ENCODE results near the gene SOX13.

Gene SOX13

DNA sequence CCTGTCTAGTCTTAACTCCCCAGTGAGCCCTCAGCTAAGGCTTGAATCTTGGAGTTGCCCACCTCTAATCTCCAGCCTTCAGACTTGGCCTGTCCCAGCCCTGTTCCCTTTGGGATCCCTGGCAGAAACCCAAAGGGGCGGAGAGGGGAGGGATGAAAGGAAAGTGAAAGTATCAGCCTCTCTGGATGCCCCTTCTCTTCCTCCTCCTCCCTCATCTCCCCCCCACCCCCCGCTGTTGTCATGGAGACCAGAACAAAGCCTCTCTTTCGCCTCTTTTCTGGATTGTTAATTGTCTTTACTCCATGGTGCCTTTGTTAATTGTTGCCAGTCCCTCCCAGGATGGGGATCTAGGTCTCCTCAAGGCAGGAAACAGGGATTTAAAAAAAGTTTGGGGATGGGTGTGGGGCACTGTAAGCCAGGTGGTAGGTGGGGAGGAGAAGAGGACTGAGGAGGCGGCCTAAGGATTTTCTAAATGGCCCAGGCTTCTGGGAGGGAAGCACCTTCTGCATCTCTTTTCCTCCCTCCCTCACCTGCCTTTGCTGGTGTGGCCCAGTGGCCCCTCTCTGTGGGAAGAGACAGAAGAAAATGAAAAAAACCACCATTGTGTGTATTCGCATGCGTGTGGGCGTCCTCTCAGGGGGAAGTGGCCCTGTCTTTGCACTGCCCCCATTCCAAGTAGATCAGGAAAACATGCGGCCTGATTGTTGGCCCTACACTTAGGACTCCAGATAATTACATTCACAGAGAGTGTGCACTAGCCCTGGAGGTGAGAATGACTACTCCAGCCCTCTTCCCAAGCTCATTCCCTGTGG, 7.5 kb upstream of the SOX13 start:
- peak; percentile 88 for DNase-seq

DNA sequence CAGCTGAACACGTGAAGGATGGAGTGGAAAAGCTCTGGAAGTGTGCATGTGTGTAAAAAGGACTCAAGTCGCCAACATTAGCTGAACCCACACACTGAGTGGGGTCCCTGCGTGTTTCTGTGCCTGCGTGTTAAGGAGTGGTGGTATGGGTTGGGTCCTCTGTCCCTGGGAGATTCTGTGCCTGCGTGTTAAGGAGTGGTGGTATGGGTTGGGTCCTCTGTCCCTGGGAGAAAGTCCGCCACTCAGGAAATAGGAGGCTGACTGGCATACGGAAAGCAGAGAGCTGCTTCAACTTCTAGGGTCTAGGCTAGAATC, 7.0 kb upstream of the SOX13 start:
- DNase-seq: no peak

DNA sequence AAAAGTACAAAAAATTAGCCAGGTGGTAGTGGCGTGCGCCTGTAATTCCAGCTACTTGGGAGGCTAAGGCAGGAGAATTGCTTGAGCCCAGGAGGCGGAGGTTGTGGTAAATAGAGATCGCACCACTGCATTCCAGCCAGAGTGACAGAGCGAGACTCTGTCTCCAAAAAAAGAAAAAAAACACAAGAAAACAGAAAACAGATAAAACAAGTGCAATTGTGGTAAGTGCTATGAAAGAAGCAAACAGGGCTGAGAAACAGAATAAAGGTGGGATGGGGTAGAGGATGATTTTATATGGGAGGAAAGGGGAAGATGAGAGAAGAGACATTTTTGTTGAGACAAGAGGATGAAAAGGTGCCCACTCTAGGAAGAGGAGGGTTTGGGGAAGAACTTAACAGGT, 5.0 kb upstream of the SOX13 start:
- DNase-seq: no peak

DNA sequence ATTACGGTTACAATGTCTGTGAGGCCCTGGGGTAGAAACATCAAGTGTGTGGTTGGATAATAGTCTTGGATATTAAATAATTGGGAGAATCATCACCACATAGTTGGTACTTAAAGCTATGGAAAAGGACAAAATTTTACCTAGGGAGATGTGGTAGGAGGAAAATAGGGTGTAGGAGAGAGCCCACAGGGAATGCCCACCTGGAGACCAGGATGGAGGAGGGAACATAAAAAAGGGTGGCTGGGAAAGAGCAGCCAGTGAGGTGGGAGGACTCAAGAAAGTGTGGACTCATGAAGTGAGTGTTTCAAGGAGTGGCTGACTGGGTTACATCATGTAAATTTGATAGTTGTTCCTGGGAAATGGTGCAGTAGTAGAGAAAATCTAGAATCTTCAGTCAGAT, 3.0 kb upstream of the SOX13 start:
- no peak for DNase-seq

DNA sequence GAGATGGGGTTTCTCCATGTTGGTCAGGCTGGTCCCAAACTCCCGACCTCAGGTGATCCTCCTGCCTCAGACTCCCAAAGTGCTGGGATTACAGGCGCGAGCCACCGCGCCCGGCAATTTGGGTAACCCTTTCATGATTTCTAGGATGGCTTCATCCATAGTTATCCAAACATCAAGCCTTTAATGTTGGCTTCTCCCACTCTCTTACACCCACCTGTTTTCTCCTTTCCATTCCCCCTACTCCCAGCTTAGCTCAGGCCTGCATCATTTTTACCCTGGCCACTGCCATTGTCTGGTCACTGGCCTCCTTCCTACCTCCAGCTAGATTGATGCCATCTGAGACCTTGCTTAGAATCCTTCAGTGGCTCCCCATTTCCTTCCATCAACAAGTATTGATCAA, 2.0 kb upstream of the SOX13 start:
- no peak for DNase-seq

DNA sequence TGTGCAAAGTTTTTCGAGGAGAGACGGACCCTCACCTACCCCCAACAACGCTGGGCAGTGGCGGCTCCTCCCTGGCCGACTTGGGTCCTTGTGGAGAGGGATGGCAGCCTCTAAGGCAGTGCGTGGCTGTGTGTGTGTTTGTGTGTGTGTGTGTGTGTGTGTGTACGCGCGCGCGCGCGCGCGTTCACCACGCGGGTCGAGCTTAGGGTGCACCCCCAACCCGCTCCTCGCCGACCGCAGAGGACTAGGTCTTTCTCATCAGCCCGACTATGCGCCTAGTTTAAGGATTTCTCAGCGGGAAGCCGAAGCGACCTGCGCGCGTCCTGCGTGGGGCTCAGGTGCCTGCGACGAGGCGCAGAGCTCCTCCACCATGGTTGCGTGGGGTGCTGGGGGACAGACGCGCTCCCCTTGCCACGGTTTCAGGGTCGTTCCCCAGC, 940 bp downstream of the SOX13 start:
- DNase-seq: peak; percentile 64

DNA sequence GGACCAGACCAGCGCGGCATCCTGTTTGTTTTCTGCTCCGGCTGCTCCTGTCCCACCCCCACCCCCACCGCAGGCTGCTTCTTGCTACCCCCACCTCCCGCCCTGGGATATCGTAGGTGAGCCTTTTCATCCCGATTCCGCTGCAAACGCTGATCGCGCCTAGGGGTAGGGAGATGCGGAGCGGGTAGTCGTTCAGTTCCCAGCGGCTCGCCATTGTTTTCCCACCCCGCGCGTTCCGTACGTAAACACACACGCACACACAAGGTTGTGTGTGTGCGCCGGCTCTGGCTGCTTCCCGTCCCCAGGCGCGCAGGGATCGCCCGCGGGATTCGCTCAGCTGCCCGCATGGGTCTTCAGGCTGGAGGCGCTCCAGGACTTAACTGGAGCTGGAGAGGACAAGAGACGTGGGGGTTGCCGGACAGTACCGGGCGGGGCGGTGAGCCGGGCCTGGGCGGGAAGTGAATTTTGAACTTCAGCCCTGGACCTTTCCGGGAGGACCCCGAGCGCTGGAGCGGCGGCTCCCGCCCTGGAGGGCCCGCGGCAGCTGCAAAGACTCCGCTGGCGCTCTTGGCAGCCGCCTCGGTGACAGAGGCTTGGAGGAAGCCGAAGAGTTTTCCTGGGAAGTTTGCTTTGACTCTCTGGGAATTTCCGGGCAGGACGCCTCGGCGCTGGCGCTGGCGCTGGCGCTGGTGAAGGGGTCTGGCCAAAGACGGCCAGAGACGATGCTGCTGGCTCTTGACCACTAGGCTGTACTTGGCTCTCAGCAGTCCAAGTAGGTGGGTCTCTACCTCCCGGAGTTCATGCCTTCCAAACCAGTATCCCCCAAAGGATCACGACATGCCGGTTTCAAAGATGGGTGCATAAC, 1.6 kb downstream of the SOX13 start:
- DNase-seq: peak; percentile 86

DNA sequence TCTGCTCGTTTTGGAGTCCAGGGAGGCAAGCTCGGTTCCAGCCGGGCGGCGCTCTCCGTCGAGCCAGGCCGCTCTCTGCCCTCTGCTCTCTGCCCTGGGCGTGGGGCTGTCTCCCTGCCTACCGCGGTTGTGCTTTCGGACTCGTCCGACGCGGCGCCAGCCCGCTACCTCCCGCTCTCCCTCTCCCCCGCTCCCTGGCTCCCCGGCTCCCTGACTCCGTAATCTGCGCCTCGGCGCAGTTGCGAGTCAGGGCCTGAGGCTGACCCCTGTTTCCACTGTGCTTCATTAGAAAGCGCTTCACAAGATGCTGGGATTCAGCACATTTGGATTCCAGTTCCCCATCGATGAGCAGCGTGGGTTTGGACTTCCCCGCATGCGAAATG, 2.2 kb downstream of the SOX13 start:
- no peak for DNase-seq

DNA sequence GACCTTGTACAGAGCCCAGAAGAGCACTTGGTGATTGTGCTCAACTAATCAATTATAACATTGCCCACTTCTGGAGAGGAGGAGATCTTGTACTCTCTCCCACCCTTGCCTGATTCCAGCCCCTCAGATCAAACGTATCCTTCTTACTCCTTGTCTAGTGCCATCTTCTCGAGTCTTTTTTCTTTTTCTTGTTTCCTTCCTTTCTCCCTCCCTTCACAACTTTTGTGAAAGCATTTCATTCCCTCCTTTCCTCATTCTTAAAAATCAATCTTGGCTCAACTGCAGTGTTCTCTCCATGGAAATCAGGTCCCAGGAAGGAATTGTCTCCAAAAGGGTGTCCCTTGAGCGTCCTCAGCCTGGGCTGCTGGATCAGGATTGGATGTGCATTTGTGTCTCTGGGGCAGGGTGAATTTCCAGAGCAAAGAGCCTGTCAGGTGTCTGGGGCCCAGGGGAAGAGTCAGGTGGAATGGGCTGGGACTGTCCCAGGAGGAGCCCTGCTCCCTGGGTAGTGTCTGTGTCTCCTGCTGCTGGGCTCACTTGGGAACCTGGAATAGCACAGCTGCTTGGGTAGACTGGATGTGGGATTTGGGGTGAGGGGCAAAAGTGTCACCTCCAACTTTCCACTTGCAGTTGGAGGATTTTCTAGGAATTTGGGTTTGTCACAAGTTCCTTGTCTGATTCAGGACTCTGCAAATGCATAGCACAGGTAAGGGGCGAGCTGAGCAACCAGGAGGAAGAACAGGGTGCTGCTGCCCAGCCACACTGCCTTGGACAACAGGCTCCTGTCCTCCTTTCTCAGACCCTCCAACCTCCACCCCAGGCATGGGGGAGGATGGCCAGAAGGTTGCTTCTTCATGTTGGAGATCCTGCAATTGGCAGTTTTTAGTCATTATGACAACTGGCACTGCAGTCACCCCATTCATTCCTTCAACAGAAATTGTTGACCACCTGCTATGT, 3.3 kb downstream of the SOX13 start:
- DNase-seq: no peak

DNA sequence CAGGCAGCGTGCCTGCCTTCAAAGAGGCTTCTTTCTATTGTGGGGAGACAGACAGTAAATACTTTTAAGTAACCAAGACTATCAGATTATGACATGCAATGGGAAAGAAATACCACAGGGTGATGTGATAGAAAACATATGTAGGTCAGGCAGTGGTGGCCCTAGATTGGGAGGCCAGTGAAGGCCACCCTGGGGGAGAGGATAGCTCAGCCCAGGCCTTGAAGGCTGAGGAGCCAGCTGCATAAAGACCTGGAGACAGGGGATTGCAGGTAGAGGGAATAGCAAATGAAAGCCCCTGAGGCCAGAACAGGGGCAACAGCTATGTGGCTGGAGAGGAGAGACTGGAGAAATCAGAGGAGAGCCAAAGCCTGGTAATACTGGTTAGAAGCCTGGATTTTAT, 4.0 kb downstream of the SOX13 start:
- no peak for DNase-seq

DNA sequence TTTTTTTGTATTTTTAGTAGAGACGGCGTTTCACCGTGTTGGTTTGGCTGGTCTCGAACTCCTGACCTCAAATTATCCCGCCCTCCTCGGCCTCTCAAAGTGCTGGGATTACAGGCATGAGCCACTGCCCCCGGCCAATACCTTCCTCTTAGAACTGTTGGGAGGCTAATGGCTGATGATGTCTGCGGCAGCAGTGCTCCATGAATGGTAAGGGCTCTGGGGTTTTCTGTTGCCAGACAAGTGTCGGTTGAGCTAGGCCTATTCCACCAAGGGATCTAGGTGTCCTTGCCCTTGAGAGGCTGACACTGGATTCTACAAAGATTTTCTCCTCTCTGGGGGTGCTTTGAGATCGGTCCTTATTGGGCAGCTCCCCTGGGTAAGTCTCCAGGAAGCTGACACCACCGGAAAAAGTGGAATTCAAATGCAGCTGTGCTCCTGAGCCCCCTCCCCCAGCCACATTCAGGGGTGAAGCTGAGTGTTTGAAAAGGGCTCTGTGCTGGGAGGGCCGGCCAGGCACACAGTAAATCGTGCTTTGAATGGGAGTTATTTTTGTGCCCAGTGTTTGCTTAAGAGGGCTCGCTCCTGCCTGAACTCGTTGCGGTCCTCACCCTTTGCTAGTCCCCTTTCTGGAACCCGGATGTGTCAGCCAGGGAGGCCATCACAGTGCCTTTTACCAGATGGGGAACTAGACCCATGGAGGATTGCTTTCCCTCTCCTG, 5.2 kb downstream of the SOX13 start:
- DNase-seq: peak; percentile 46

DNA sequence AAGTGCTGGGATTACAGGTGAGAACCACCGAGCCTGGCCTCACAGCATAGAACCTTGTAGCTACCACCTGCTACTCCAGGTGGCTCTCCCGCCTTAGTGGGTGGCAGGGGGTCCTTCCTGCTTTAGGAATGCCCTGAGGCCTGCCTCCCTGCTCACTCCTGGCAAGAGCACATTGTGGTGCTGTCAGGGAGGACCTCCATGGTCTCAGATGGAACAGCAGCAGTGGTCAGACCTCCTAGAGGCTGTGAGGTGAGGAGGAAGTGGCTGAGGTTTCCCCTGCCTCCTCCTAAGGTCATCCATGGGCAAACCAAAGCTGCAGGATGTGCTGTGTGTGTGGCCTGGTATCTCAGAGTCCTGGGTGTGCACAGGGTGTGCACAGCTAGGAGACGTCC, 6.7 kb downstream of the SOX13 start:
- no peak for DNase-seq

DNA sequence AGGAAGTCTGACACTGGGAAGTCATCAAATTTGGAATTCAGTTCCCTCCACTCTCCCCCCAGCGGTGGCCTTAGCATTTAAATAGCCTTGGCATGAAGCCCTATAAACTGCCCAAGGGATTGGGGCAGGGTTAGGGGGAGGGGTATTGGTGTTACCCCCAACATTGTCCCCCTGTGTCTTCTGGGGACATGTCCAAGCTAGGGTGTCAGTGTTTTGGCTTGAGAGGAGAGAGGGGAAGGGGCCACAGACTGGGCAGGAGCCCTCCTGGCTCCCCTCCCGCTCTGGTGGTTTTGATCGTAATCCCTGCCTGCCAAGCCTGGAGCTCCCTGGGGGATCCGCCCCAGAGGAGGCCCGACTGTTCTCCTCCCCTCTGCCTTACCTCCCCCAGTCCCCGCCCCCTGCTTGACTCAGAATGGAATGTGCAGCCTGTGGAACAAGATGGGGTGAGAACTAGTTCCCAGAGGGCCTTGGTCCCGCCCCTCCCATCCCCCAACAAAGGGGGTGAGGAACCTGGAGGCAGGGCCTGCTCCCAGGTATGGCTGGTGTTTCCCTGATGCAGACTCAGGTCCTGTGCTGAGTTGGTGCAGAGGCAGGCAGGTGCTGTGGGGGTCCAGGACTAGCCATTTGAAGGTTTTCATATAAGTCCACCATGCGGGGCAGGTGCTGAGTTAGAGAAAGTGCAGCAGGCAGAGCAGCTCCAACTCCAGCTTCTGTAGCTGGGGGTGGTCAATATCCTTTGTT, 7.4 kb downstream of the SOX13 start:
- peak; percentile 82 for DNase-seq

DNA sequence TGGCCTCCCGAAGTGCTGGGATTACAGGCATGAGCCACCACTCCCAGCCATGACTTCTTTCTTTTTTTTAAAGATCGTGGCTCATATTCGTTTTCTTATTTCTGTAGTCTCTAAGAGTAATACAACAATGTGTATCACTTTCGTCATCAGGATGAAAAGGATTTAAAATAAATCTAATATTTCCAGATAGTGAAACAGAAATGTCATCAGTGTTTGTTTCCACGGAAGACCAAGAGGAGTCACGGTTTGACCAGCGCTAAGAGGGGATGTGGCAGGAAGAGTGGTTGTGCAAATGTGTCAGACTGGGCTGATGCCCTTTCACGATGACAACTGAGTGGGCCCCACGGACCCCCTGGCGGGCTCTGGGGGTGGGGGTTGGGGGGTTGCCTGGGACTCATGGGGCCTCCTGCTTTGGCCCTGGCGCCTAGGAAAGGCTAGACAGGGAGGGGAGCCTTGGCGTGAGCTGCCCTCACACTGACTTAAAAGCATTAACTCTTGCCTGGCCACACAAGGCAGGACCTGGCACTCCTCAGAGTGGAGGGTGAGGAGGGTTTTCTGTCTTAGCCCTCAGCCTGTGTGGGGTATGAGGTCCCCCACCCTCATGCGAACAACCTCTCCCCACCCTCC, 8.4 kb downstream of the SOX13 start:
- peak; percentile 44 for DNase-seq

DNA sequence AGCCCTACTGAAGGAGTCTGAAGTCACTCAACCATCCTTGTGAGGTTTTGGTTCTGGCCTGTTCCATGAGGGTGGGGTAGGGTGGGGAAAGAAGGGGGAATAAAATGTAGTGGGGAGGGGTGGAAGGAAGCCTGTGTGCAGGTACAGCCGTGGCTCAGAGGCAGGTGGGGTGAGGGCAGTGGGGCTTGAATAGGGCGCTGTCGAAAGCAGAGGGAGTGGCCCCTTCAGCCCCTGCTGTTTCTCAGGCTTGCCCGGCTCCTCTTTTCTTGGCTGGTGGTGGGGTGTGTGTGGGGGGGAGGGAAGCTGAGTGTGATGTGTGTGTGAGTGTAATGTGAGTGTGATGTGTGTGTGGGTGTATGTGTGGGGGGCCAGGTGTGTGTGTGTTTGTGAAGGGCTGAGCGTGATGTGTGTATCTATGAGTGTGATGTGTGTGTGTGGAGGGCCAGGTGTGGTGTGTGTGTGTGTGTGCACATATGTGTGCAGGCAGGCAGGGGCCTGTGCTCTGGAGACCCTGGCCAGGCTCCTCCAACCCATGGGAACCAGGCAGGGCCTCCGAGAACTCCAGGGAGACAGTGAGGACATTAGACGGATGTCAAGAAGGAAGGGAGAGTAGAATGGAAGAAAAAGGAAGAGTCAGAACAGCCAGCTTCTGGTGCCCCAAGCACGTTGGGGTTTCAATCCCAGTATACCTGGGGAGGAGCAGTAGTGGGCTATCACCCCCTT, 9.0 kb downstream of the SOX13 start:
- DNase-seq: no peak

DNA sequence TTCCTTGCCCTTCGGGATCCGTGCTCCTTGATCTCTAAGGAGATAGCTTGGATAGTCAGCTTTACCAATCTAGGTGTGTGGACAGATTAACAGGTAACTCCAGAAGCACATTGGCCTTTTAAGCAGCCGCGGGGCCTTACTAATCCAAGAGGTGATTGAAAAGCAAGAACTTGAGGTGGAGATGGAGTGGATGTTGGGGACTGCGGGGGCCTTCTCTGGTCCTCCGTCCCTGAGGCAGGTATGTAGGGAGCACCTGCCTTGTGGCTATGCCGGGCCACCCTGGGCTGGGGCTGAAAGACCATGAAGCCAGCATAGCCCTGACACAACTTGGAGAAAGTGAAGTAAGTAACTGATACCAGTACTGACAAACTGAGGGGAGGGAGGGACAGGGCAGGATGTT, 10.6 kb downstream of the SOX13 start:
- DNase-seq: no peak

DNA sequence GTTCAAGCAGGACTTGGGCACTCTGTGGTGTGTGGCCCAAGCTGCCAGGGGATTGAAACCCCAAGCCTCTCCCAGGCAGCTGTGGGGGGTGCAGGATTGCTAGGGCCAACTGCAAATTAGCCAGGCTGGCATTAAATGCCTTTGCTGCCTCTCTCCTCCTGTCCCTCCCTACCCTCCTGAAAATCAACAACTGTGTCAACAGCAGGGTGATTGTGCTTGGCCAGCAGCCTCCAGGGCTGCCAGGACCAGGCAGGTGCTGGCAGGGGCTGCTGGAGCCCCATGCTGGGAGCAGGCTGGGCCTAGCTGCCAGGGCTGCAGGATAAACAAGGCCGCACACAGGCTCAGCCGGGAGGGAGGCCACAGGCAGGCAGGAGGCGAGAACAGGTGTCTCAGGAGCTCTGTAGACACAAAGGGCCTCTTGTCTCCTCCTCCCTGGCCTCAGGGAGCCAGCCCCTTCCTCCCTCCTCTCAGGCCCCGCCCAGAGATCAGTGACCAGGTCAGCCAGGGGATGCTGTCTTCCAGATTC, 11.4 kb downstream of the SOX13 start:
- DNase-seq: peak; percentile 70

DNA sequence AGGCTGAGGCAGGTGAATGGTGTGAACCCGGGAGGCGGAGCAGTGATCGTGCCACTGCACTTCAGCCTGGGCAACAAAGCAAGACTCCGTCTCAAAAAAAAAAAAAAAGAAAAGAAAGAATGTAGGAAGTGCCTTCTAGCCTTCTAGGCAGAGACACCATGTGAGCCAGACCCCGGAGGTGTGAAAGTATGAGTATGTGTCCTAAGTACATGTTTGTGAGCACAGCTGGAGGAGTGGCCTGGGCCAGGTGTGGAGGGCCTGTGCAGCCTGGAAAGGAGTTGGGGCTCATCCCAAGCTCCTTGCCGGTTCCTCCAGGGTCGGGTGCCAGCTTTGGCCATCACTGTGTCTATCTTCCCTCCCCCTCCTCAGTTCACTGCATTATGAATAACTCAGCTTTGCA, 13.0 kb downstream of the SOX13 start:
- no peak for DNase-seq

DNA sequence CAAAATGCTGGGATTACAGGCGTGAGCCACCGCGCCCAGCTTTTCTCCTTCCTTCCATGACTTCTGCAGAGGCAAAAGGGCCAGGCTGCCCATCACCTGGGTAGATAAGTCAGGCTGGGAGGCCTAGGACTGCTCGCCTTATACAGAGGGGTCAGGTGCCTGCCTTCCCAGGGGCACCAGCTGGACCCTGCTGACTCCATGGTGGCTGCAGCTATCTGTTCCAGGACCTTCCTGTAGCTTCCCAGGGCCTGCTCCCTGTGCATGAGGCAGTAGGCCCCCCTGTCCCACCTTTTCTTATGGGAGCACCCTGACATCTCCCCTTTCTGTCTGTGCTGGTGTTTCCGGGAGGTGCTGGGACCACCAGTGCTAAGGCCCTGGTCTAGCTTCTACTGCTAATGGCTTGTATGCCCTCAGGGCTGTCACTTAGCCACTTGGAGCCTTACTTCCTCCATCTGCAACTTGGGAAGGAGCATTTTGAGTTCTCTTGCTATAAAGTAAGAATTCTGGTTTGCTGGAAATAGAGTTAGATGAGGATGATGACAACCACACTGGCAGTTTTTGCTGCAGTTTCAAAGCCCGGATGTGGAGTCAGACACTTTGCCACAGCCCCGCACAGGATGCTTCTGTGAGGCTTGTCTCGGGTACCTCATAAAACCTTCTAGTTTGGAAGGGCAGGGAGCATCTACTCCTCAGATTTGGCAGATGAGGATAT, 14.4 kb downstream of the SOX13 start:
- no peak for DNase-seq

Data from eye (tissue), 1 donor.